Measurements from ENCODE around the gene TRAPPC2. TPM values are rescaled to one million over a fixed set of nuclear protein-coding genes. Genes with fewer than 3 reads are reported as not detected.

The TRAPPC2 gene
- total RNA-seq, 1 experiment from 2014 or later = 11.9 TPM

DNA sequence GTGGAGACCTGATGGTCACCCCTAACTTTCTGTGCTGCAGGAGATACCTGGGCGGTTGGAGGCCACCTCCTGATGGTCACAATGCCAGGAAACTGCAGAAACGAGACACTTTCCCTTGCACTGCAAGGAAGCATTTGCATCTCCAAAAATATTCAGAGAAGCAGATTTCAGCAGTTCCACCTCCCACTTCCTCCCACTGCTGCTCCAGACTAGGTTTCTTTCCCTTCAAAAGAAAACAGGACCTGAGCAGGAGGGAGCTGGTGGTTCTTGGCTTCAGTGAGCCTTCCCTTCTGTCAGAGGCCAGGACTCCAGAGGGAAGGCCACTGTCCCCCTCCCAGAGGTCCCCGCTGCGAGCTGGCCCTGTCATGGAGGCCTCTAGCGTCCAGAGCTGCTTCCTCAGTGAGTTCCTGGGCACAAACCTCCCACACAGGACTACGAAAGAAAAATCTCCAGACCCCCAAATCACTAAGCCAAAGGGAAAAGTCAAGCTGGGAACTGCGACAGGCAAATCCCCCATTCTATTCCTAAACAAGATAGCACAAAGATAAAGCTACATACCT lies 46.5 kb upstream of the TRAPPC2 start:
- Histone ChIP-seq H3K9ac (ENCODE audit: low read length) (no peak overlapping the region), H2AFZ (ENCODE audit: low read depth, low read length, poor library complexity, severe bottlenecking) (no peak overlapping the region), H3K79me2 (ENCODE audit: insufficient read depth, low read length) (no peaks in the 10 kb centered on the region), H3K4me1 (ENCODE audit: control insufficient read depth in 1 of 2, insufficient read depth in 2 of 2, low read length in 2 of 2) (no peaks in the 10 kb centered on the region), H3K36me3 (ENCODE audit: control insufficient read depth in 1 of 2, insufficient read depth in 2 of 2, low read length in 2 of 2) (no peaks in the 10 kb centered on the region), H4K20me1 (ENCODE audit: insufficient read depth) (no peaks in the 10 kb centered on the region), H3K27me3 (ENCODE audit: insufficient read depth, low read length) (no peaks in the 10 kb centered on the region), H3K4me3 (replicated peaks in 1 of 2; ENCODE audit: low read depth in 1 of 2, low read length in 2 of 2) (no peak overlapping the region), H3K9me2 (ENCODE audit: insufficient read depth) (no peaks in the 10 kb centered on the region), H3K9me3 (ENCODE audit: control insufficient read depth in 1 of 2, insufficient read depth in 1 of 2, low read depth in 1 of 2, low read length in 2 of 2) (no peaks in the 10 kb centered on the region), H3K4me2 (ENCODE audit: low read length) (no peak overlapping the region), H3K27ac (ENCODE audit: low read depth, low read length) (no peak overlapping the region)
- intact Hi-C loops (cut with micrococcal nuclease) = no loop called here
- DNase-seq (ENCODE audit: low read depth, low spot score) (no peak), ATAC-seq (no peak)
- BruUV-seq (replicated peaks) = no TSS peak
- RAD21 ChIA-PET (ENCODE audit: low non-redundant PET in 1 of 2, low total read pairs in 2 of 2, uncharacterized antibody in 2 of 2, unreplicated experiment in 2 of 2) = no interaction called here
- TF ChIP-seq, protein P1, sequence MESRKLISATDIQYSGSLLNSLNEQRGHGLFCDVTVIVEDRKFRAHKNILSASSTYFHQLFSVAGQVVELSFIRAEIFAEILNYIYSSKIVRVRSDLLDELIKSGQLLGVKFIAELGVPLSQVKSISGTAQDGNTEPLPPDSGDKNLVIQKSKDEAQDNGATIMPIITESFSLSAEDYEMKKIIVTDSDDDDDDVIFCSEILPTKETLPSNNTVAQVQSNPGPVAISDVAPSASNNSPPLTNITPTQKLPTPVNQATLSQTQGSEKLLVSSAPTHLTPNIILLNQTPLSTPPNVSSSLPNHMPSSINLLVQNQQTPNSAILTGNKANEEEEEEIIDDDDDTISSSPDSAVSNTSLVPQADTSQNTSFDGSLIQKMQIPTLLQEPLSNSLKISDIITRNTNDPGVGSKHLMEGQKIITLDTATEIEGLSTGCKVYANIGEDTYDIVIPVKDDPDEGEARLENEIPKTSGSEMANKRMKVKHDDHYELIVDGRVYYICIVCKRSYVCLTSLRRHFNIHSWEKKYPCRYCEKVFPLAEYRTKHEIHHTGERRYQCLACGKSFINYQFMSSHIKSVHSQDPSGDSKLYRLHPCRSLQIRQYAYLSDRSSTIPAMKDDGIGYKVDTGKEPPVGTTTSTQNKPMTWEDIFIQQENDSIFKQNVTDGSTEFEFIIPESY (IDR thresholded peaks at IDR 0.05; ENCODE audit: extremely low read depth, insufficient replicate concordance, low read length) = no peak
- TF ChIP-seq SRF (IDR thresholded peaks at IDR 0.05; ENCODE audit: low read depth) (no peak), SP1 (IDR thresholded peaks at IDR 0.05; ENCODE audit: low read depth) (no peak), ZFX (IDR thresholded peaks at IDR 0.05) (no peak), YY1 (IDR thresholded peaks at IDR 0.05; ENCODE audit: extremely low read depth, insufficient replicate concordance, low read depth, low read length) (no peak), RAD21 (IDR thresholded peaks at IDR 0.05; ENCODE audit: low read depth) (no peak), FOSL1 (IDR thresholded peaks at IDR 0.05; ENCODE audit: low read depth) (no peak), CEBPB (IDR thresholded peaks at IDR 0.05; ENCODE audit: low read depth) (no peak), EZH2 (IDR thresholded peaks at IDR 0.05) (no peak), JUND (IDR thresholded peaks at IDR 0.05) (no peak), EZH2phosphoT487 (IDR thresholded peaks at IDR 0.05; ENCODE audit: borderline replicate concordance) (no peak)
- TF ChIP-seq, protein P2, sequence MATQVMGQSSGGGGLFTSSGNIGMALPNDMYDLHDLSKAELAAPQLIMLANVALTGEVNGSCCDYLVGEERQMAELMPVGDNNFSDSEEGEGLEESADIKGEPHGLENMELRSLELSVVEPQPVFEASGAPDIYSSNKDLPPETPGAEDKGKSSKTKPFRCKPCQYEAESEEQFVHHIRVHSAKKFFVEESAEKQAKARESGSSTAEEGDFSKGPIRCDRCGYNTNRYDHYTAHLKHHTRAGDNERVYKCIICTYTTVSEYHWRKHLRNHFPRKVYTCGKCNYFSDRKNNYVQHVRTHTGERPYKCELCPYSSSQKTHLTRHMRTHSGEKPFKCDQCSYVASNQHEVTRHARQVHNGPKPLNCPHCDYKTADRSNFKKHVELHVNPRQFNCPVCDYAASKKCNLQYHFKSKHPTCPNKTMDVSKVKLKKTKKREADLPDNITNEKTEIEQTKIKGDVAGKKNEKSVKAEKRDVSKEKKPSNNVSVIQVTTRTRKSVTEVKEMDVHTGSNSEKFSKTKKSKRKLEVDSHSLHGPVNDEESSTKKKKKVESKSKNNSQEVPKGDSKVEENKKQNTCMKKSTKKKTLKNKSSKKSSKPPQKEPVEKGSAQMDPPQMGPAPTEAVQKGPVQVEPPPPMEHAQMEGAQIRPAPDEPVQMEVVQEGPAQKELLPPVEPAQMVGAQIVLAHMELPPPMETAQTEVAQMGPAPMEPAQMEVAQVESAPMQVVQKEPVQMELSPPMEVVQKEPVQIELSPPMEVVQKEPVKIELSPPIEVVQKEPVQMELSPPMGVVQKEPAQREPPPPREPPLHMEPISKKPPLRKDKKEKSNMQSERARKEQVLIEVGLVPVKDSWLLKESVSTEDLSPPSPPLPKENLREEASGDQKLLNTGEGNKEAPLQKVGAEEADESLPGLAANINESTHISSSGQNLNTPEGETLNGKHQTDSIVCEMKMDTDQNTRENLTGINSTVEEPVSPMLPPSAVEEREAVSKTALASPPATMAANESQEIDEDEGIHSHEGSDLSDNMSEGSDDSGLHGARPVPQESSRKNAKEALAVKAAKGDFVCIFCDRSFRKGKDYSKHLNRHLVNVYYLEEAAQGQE (IDR thresholded peaks at IDR 0.05; ENCODE audit: low read depth) = no peak
- POLR2A ChIA-PET = no interaction called here
- CTCF ChIA-PET = no interaction called here
